GDM1 (cell line): ENCODE results near the gene UEVLD.

Experiments
- DNase-seq: peaks from one replicate; lab custom pipeline; 2025; lab: John Stamatoyannopoulos, UW

Gene UEVLD

GRCh38 chr11:18498039-18498438 lies 90.5 kb downstream of the UEVLD start:
- no peak for DNase-seq

- no peak for DNase-seq
Measured at GRCh38 chr11:18495703-18496102, 92.8 kb downstream of the UEVLD start.

GRCh38 chr11:18495271-18495670 lies 93.3 kb downstream of the UEVLD start:
- DNase-seq: no peak

GRCh38 chr11:18493310-18493709 lies 95.2 kb downstream of the UEVLD start:
- DNase-seq: no peak

GRCh38 chr11:18492888-18493287 lies 95.6 kb downstream of the UEVLD start:
- DNase-seq: no peak

- no peak for DNase-seq
Measured at GRCh38 chr11:18491924-18492323, 96.6 kb downstream of the UEVLD start.

GRCh38 chr11:18490736-18491485 lies 97.6 kb downstream of the UEVLD start:
- no peak for DNase-seq

- no peak for DNase-seq
Measured at GRCh38 chr11:18490319-18490718, 98.2 kb downstream of the UEVLD start.

GRCh38 chr11:18485913-18486528 lies 102.5 kb downstream of the UEVLD start:
- DNase-seq: no peak
